Lung (tissue), 12 donors: ENCODE measurements around the gene SLC7A4. TPM values are rescaled to one million over a fixed set of nuclear protein-coding genes. Genes with fewer than 3 reads are reported as not detected.

Experiments used
- ATAC-seq: fragments of 200-7000 bp; cut with Tn5 transposase; one replicate; pipeline ENCODE4 v1.9.1; 2020; ENCODE audit warnings: moderate number of reproducible peaks; ENCODE audit not compliant: insufficient read depth, low FRiP score
- DNase-seq, 3 donors: peaks; one replicate each; pipeline ENCODE4 v3.0.0-alpha.2; 2013 to 2017
- H3K27ac ChIP-seq, 2 donors: one replicate each; pipeline ENCODE4 v1.5.1; 2013; ENCODE audit warnings: mild to moderate bottlenecking in 2 of 2, moderate library complexity in 2 of 2, control low read depth in 1 of 2, inconsistent platforms in 1 of 2, low read depth in 1 of 2, low read length in 1 of 2
- H3K27me3 ChIP-seq, 3 donors: one replicate each; pipeline ENCODE4 v1.5.1; 2013; ENCODE audit warnings: low read length in 2 of 3; ENCODE audit not compliant: control insufficient read depth in 3 of 3, insufficient read depth in 3 of 3
- H3K36me3 ChIP-seq, 4 donors: one replicate each; pipeline ENCODE4 v1.5.1; 2013; ENCODE audit warnings: low read length in 4 of 4, mild to moderate bottlenecking in 1 of 4, moderate library complexity in 1 of 4; ENCODE audit not compliant: control insufficient read depth in 4 of 4, insufficient read depth in 4 of 4
- H3K4me1 ChIP-seq, 5 donors: one replicate each; pipeline ENCODE4 v1.5.1; 2013; ENCODE audit warnings: low read length in 5 of 5, mild to moderate bottlenecking in 2 of 5, moderate library complexity in 1 of 5; ENCODE audit not compliant: control insufficient read depth in 5 of 5, insufficient read depth in 5 of 5
- H3K4me3 ChIP-seq: one replicate; pipeline ENCODE4 v1.5.1; 2013; ENCODE audit warnings: mild to moderate bottlenecking, control low read depth, moderate library complexity
- H3K9ac ChIP-seq, 2 donors: one replicate each; pipeline ENCODE4 v1.5.1; 2013; ENCODE audit warnings: low read length in 2 of 2, control low read depth in 1 of 2; ENCODE audit not compliant: insufficient read depth in 1 of 2
- H3K9me3 ChIP-seq, 4 donors: one replicate each; pipeline ENCODE4 v1.5.1; 2013; ENCODE audit warnings: low read length in 3 of 4, mild to moderate bottlenecking in 1 of 4, moderate library complexity in 1 of 4; ENCODE audit not compliant: control insufficient read depth in 4 of 4, insufficient read depth in 3 of 4
- CTCF ChIP-seq: IDR thresholded peaks from 2 replicates; pipeline ENCODE4 v1.5.1; 2012; ENCODE audit warnings: mild to moderate bottlenecking; ENCODE audit errors: control extremely low read depth, extremely low read depth
- WGBS, 2 donors: extraction: QIAGEN DNeasy Blood & Tissue Kit; methylation state at CpG; one replicate each; pipeline ENCODE4 v1.1.7; 2013; 5-methylcytosine and 5-hydroxymethylcytosine counted together
- polyA plus RNA-seq, 2 donors: library from polyadenylated mRNA; stranded (reverse); fragments of 200-250 nt; gene quantifications; one replicate each; pipeline ENCODE4 v1.2.1, GENCODE V29; 2013
- total RNA-seq, 2 donors: library from RNA; depleted of rRNA in 1 of 2; stranded (reverse); fragments of >200 nt in 1 of 2; gene quantifications; one replicate each; pipeline ENCODE4 v1.2.1, GENCODE V29; 2014 to 2021
- donor health status: control.
- donor health status: control.
- donor health status: Bipolar disorder and iron deficiency.
- donor health status: healthy.
- donor health status: DM: yes; HTN: yes; CAD: no.

The SLC7A4 gene
- total and polyA plus RNA-seq, 4 donors: 0.18 to 1.1 (median 0.80) TPM

- Histone ChIP-seq H3K27me3 (no peaks in the 10 kb centered on the region), H3K4me1 (peaks cover 0 to 3% (median 0%) of the 10 kb centered on the region in 5 donors), H3K36me3 (no peaks in the 10 kb centered on the region), H3K9me3 (no peaks in the 10 kb centered on the region), H3K4me3 (no peak overlapping the region), H3K27ac (no peak overlapping the region), H3K9ac (no peak overlapping the region)
- WGBS, 2 donors: 80 to 81% methylated on average over 13 of the region's 13 CpGs
- TF ChIP-seq CTCF: no peak
- no peak for ATAC-seq
- DNase-seq: no peak
Observed at GRCh38 chr22:21022955-21023614, 9.3 kb downstream of the SLC7A4 start.

GRCh38 chr22:21022507-21022906, 9.9 kb downstream of the SLC7A4 start:
- ATAC-seq: no peak
- Histone ChIP-seq H3K27ac (no peak overlapping the region), H3K4me1 (peaks cover 0 to 1% (median 0%) of the 10 kb centered on the region in 5 donors), H3K9ac (no peak overlapping the region), H3K4me3 (no peak overlapping the region), H3K27me3 (no peaks in the 10 kb centered on the region), H3K36me3 (no peaks in the 10 kb centered on the region), H3K9me3 (no peaks in the 10 kb centered on the region)
- no peak for TF ChIP-seq CTCF
- no peak for DNase-seq
- 77 to 84% methylated on average over 7 to 10 of the region's 10 CpGs for WGBS, 2 donors

GRCh38 chr22:21020802-21021429, 11.4 kb downstream of the SLC7A4 start:
- H3K36me3 ChIP-seq: no peaks in the 10 kb centered on the region
- ATAC-seq: no peak
- H3K9ac ChIP-seq: no peak overlapping the region
- H3K4me1 ChIP-seq: peaks cover 0 to 6% (median 1%) of the 10 kb centered on the region in 5 donors
- no peak overlapping the region for H3K4me3 ChIP-seq
- no peaks in the 10 kb centered on the region for H3K27me3 ChIP-seq
- no peak for DNase-seq
- no peak for TF ChIP-seq CTCF
- no peak overlapping the region for H3K27ac ChIP-seq
- no peaks in the 10 kb centered on the region for H3K9me3 ChIP-seq
- 58 to 63% methylated on average over 7 of the region's 7 CpGs for WGBS, 2 donors
